ENCODE data around the gene SLC35D1.
"Not testable (repeated sequence)": the region's sequence is repeated elsewhere in the genome, so short reads cannot be mapped to it uniquely, and the experiment has no call there.

The SLC35D1 gene

DNA sequence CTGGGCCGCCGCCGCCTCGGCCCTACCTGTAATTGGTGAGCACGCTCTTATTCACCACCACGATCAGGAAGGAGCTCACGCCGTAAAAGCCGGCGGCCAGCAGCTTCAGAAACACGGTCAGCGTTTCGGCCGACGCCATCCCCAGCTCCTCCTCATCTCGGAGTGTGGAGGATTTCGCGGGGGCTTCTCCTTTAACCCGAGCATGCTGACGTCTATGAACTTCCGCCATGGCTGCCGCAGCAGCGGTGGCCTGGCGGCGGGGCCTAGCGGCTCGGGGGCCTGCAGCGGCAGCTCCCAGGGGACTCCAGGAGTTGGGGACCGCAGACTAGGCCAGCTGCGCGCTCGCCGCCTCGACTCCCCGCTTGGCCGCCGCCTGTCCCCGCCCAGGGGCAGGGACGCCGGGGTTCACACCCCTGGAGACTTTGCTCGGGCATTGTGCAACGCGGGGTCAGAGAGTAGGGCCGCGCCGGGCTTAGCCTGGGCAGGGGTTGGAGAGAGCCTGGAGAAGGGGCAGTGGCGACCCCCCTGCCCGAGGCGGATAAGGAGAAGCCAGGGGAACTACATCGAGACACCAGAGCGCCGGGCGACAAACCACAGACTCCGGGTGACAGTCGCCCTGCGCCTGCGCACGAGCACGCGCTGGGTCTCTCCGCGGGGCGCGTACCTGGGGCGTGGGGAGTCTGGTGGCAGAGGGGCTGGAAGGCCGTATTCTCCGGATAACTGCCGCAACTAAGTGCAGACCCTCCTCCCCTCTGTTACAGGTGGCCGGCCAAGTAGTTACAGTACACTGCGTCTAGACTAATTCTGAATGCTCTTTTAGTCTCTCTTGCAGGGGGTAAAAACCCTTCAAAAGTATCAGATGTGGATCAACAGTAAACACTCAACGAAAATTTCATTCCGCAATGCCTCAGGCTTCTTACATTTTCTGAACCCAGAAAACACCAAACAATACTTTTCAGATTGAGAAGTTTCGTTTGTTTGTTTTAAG, at the start of gene SLC35D1:
SLC35D1 (minus strand) TSS at position 364 of the 988 bp plus-strand sequence; CDS start at position 229, 135 bp downstream.
- DNase-seq, result peak; percentile 79

- DNase-seq, result no peak
These were observed 49.6 kb upstream of the SLC35D1 start for GRCh38 chr1:67103548-67103947.

GRCh38 chr1:67100833-67101232, 46.9 kb upstream of the SLC35D1 start:
- no peak for DNase-seq

DNA sequence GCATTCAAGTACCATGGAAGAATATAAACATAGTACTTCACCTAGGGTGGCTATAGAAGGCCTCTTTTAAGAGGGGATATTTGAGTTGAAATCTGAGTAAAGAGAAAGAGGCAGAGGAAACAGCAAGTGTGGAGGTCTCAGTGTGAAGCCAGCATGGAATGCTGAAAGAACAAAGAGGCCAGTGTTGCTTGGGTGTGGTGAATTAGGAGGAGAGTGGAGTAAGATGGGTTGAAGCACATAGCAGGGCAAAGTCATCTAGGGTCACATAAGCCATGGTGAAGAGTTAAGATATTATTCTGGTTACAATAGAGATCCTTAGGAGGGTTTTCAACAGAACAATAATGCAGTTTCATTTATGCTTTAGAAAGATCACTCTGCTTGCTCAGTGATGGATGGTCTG, 43.4 kb upstream of the SLC35D1 start:
- no peak for DNase-seq

- DNase-seq, result no peak
These were observed 40.2 kb upstream of the SLC35D1 start for GRCh38 chr1:67094191-67094590.

DNA sequence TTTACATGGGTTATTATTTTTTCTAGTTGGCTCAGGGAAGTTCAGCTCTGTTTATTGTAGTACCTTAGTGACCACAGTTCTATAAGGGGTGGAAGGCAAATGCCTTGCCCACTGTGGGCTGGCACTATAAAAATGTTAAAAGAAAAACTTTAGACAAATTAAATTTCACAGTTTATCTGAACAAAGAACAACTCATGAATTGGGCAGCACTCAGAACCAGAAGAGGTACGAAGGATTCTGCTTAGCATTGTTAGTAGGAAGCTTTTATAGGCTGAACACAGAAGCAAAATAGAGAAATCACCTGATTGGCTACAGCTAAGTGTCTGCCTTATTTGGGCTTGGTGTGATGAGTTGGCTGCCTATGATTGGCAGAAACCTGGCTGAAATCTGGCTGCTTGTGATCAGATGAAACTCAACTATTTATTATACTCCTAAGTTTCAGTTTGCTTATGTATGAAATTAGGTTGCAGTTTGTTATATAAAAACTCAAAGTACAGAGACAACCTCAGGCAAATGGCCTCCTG, 35.8 kb upstream of the SLC35D1 start:
- no peak for DNase-seq

DNA sequence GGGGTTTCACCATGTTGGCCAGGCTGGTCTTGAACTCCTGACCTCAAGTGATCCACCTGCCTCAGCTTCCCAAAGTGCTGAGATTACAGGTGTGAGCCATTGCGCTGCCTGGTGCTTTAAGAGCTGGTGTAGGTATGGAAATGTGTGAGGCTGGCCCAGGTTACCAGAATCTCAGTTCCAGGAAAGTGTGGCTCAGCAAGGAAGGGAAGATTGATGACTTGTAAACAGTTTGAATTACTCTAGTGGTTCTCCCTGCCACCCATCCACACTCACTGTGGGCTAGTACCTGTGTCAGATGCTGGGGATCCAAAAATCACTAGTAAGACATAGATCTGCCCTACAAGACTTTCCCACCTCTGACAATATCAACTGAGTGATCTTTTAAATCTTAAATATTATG, 34.5 kb upstream of the SLC35D1 start:
- no peak for DNase-seq

DNA sequence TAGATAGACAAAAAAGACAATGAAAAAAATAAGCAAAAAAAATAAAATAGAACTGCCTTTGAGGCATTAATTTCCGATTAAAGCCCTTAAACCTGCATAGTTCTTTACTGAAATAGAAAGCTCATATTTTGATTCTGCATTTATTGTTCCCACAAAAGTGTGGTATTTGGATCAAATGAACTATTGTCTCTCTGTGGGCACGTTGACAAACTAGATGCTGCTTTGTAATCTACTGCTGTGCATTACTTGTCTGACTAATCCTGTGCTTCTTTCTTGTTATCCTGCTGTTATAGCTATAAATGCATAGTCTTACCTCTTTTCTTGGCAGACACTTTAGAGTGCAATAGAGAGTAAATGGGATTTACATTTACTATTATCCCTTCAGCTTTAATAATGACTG, 31.4 kb upstream of the SLC35D1 start:
- DNase-seq, result no peak

- no peak for DNase-seq
These were observed 30.9 kb upstream of the SLC35D1 start for GRCh38 chr1:67084765-67085318.

DNA sequence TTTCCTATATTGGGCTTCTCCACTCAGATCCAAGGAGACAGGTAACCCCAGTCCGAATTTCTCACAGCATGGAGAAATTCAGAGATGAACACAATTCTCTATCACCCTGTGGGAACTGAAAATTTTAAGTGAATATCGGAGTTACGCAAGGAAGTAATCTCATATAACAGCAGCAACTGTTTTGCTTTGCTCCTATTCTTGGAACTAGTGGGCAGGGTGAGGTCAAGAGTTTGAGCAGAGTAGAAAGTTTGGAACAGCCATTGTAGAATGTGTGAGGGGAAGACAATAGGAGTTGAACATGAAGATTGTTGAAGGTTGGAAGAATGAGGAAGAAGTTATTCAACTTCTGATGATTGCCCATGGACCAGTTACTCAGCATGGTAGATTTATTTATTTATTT, 24.3 kb upstream of the SLC35D1 start:
- no peak for DNase-seq

DNA sequence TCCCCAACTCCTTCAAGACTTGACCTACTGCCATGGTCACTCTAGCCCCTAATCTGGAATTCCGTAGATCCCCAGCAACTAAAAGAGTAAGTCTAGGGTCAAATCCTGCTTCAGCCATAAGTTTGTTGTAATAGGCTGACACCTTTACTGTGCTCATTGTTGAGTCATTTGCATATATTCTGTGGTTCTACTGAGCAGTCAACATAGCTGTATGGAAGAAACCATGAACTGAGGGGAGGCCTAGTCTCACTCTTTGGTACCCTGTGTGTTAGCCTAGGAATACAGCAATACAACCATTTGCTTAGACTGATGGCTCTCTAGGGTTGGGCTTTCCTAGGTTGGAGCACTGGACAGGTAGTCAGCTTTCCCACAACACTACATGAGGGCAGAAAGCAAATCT, 23.6 kb upstream of the SLC35D1 start:
- no peak for DNase-seq

- no peak for DNase-seq
These were observed 18.8 kb upstream of the SLC35D1 start for GRCh38 chr1:67072749-67073148.

- DNase-seq, result not testable (repeated sequence)
These were observed 13.7 kb upstream of the SLC35D1 start for GRCh38 chr1:67067655-67068054.

- no peak for DNase-seq
These were observed 8.5 kb upstream of the SLC35D1 start for GRCh38 chr1:67062412-67062811.

DNA sequence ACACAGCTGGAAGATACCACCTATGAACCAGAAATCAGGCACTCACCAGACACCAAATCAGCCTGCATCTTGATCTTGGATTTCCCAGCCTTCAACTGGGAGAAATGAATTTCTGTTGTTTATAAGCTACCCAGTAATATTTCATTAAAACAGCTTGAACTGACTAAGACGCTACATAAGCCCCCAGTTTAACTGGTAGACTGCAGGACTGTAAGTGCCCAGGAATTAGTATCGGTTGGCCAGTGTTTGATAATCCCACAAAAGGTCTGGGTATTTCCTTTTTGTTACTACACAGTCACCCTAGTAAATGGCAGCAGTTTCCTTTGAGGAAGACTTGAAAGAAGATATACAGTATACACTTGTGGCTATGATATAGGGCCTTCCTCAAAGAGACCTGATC, 7.3 kb upstream of the SLC35D1 start:
- DNase-seq, result no peak

DNA sequence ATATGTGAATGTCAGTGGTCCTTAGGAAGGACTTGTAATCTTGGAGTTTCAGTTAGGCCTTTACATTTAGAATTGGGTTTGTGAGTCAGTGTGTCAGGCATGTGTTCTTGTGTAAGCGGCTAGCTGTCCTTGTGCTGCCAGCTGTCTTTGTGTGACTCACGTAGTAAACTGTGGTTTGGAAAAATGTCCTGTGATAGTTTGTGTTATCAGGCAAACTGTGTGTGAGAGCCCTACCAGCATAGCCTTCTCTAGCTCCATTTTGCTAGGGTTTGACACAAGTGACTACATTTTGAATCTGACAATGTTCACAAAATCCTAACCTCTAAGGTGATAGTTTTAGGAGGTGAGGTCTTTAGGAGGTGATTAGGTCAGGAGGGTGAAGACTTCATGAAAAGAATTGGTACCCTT, 6.9 kb upstream of the SLC35D1 start:
- DNase-seq, result no peak

DNA sequence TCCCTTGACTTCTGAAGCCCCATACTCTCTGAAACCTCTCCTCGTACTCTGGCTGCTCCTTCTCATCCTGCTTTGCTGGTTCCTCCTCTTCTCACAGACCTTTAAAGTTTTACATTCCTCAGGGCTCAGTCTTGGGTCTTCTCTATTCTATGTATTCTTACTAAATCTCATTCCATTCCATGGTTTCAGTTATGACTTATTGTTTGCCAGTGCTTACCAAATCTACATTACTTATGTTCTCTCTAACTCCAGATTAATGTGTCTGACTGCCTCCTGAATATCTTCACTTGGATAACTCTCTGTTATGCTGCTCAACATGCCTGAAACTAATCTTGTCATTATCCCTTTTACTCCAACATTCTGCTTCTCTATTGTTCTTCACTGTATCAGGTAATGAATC, 5.4 kb upstream of the SLC35D1 start:
- DNase-seq, result no peak

- no peak for DNase-seq
These were observed 4.8 kb upstream of the SLC35D1 start for GRCh38 chr1:67058761-67059160.

- DNase-seq, result no peak
These were observed 4.3 kb upstream of the SLC35D1 start for GRCh38 chr1:67058242-67058641.

DNA sequence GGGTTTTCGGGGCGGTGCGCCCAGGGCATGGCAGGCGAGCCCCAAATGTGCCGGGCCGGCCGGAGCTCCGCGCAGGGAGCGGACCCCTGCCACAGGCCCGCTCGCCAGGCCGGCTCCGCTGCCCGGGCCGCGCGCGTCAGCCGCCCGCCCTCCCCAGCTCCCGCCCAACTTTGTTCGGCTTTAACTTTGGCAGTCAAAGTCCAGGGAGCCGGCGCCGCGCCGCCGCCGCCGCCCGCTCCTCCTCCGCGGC, 488 bp downstream of the SLC35D1 start:
- DNase-seq, result no peak

DNA sequence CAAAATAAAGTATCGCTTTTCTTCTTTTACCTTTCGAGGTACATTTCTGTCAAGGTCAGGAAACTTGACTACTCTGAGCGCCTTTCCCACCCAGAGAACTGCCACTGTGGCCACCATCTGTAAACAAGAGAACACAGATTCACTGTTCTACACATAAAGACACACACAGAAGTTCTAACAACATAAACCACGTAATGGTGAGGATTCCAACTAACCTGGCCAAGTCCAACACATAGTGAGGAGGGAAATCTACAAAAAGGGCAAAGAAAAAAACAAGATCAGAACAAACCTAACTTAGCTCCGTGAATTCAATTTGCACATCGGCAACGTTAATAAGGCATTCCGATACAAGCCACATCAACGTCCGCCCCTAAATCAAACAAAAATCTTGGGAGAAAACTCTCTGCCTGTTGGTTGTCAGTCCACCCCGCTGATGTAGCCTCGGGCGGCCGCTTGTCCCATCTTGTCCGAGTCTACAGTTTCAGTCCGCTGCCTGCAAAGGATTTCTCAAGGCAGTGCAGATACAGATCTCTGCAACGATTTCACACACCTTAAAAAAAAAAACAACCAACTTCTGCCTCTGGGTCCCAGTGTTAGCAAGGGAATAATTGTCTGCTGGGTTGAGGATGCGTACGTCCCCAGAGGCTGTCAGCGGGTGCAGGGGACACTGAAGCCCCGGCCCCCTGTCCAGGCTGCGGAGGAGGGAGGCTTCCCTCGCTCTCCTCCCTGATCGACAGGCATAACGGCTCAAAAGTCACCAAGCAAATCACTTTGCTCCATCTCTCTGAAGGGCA, 1.0 kb downstream of the SLC35D1 start:
- DNase-seq, result peak; percentile 11

- DNase-seq, result no peak
These were observed 2.8 kb downstream of the SLC35D1 start for GRCh38 chr1:67051196-67051595.

DNA sequence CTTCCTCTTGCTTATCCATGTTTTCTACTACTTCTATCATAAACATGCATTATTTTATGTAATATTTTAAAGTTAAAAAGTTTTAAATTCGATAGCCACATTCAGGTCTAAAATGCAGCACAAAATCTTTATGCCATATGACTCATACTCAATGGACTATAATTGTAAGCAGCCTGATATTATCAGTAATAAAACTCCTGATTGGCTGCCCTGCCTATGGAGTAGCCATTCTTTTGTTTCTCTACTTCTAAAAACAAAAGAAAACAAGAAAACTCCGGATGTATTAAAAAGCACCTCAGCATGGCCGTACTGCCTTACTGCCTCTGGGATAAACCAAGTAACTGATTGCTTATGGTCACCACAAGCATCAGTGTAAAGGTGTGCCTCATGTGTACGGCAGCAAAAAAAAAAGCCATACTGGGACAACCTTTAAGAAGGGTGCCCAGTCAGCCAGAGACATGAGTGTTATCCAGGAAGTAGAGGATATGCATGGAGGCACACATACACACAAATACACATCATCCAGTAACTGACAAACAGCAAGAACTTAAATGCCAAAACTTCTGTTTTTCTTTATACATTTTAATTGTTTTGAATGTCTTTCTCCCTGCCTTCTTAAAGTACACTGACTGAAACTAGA, 9.2 kb downstream of the SLC35D1 start:
- no peak for DNase-seq

Data from stimulated activated CD4-positive, alpha-beta T cell treated with anti-CD3 and anti-CD28 coated beads, Interleukin-1b, Interleukin-23, amount 100 ng/mL, for 48 hours (primary cell).